A673 (cell line): ENCODE measurements around the gene EIF2D. TPM values are rescaled to one million over a fixed set of nuclear protein-coding genes. Genes with fewer than 3 reads are reported as not detected.

ENCODE experiments used
- BruUV-seq: library from RNA; stranded (reverse); fragments of 400-500 nt; replicated peaks from 2 replicates; lab custom pipeline; 2021; lab: Mats Ljungman, UMichigan
- CTCF ChIA-PET: fragments of 300-600 bp; sonication (Branson Sonifier 250); formaldehyde crosslinking; loops from one replicate; lab custom pipeline; 2022; ENCODE audit warnings: antibody characterized with exemption; lab: Charles Lee
- POLR2A ChIA-PET: fragments of 300-600 bp; sonication (Branson Sonifier 250); formaldehyde crosslinking; loops from one replicate; lab custom pipeline; 2022; ENCODE audit warnings: antibody characterized with exemption; ENCODE audit not compliant: low non-redundant PET; lab: Charles Lee
- DNase-seq: peaks from one replicate; pipeline ENCODE4 v3.0.0-alpha.2; 2015; ENCODE audit warnings: low spot score
- H3K27ac ChIP-seq: fragments of 200-600 bp; sonication (generic); 2 replicates; pipeline ENCODE4 v1.5.1; 2016; ENCODE audit warnings: mixed run types, low read depth, mild to moderate bottlenecking, mixed read lengths, antibody characterized with exemption, low read length; ENCODE audit not compliant: poor library complexity, severe bottlenecking
- H3K27me3 ChIP-seq: fragments of 200-600 bp; sonication (generic); replicated peaks from 2 replicates; pipeline ENCODE4 v1.6.1; 2017; ENCODE audit warnings: mixed run types, low read depth, mild to moderate bottlenecking, mixed read lengths, antibody characterized with exemption, low read length; ENCODE audit not compliant: insufficient read depth, poor library complexity
- H3K36me3 ChIP-seq: fragments of 200-600 bp; sonication (generic); 2 replicates; pipeline ENCODE4 v1.6.1; 2016; ENCODE audit warnings: mixed run types, mild to moderate bottlenecking, mixed read lengths, antibody characterized with exemption, low read length; ENCODE audit not compliant: insufficient read depth, poor library complexity, severe bottlenecking
- H3K4me1 ChIP-seq: fragments of 200-600 bp; sonication (generic); 2 replicates; pipeline ENCODE4 v1.6.1; 2017; ENCODE audit warnings: mixed run types, mild to moderate bottlenecking, mixed read lengths, antibody characterized with exemption, low read length; ENCODE audit not compliant: insufficient read depth, poor library complexity, severe bottlenecking
- H3K4me3 ChIP-seq: fragments of 200-600 bp; sonication (generic); 2 replicates; pipeline ENCODE4 v1.5.1; 2016; ENCODE audit warnings: low read depth, mixed run types, mild to moderate bottlenecking, mixed read lengths, low read length; ENCODE audit not compliant: poor library complexity, severe bottlenecking
- H3K9me3 ChIP-seq: fragments of 200-600 bp; sonication (generic); 2 replicates; pipeline ENCODE4 v1.6.1; 2016; ENCODE audit warnings: mixed run types, low read depth, mild to moderate bottlenecking, mixed read lengths, antibody characterized with exemption, low read length; ENCODE audit not compliant: poor library complexity, severe bottlenecking
- EZH2 ChIP-seq: fragments of 200-600 bp; sonication (generic); IDR thresholded peaks from 2 replicates; pipeline ENCODE4 v1.6.1; 2017; ENCODE audit warnings: borderline replicate concordance, low read depth, mild to moderate bottlenecking, mixed read lengths, antibody characterized with exemption, low read length; ENCODE audit not compliant: poor library complexity, severe bottlenecking
- intact Hi-C: fragments of 100-400 bp; cut with micrococcal nuclease; formaldehyde crosslinking; loops from one replicate; pipeline ENCODE4 v1.10.0; 2022; ENCODE audit not compliant: unreplicated experiment
- total RNA-seq: library from RNA; stranded (reverse); gene quantifications from 2 replicates; pipeline ENCODE4 v1.2.3, GENCODE V29; 2021
- TF ChIP-seq, protein P1 (sequence below): fragments of 300-800, 200-600 bp; sonication (generic); conservative IDR thresholded peaks from 2 replicates; pipeline ENCODE4 v1.5.1; 2017; ENCODE audit warnings: low read depth, mild to moderate bottlenecking, antibody characterized with exemption, low read length, moderate library complexity, mixed read lengths

The EIF2D gene
- total RNA-seq, 1 experiment from 2014 or later: 32.6 TPM

DNA sequence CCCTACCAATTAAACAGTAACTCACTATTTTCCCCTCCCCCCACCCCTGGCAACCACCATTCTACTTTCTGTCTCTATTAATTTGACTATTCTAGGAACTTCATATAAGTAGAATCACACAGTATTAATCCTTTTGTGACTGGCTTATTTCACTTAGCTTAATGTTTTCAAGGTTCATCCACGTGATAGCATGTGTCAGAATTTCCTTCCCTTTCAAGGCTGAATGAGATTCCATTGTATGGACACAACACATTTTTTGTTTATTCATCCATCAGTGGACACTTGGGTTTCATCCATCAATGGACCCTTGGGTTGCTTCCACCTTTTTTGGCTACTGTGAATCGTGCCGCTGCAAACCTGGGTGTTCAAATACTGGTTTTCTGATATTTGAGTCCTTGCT lies 41.7 kb downstream of the EIF2D start:
- POLR2A ChIA-PET: no interaction called here
- peaks cover 9% of the 10 kb centered on the region for H3K4me1 ChIP-seq
- no peak overlapping the region for H3K4me3 ChIP-seq
- TF ChIP-seq EZH2: no peak
- TF ChIP-seq, protein P1, sequence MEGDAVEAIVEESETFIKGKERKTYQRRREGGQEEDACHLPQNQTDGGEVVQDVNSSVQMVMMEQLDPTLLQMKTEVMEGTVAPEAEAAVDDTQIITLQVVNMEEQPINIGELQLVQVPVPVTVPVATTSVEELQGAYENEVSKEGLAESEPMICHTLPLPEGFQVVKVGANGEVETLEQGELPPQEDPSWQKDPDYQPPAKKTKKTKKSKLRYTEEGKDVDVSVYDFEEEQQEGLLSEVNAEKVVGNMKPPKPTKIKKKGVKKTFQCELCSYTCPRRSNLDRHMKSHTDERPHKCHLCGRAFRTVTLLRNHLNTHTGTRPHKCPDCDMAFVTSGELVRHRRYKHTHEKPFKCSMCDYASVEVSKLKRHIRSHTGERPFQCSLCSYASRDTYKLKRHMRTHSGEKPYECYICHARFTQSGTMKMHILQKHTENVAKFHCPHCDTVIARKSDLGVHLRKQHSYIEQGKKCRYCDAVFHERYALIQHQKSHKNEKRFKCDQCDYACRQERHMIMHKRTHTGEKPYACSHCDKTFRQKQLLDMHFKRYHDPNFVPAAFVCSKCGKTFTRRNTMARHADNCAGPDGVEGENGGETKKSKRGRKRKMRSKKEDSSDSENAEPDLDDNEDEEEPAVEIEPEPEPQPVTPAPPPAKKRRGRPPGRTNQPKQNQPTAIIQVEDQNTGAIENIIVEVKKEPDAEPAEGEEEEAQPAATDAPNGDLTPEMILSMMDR: no peak
- BruUV-seq: no TSS peak
- CTCF ChIA-PET: no interaction called here
- no peak overlapping the region for H3K27ac ChIP-seq
- no peaks in the 10 kb centered on the region for H3K36me3 ChIP-seq
- no peaks in the 10 kb centered on the region for H3K9me3 ChIP-seq
- DNase-seq: no peak
- intact Hi-C loops: no loop called here
- no peaks in the 10 kb centered on the region for H3K27me3 ChIP-seq

GRCh38 chr1:206569556-206569955 lies 42.7 kb downstream of the EIF2D start:
- ChIA-PET CTCF (no interaction called here), POLR2A (no interaction called here)
- no peaks in the 10 kb centered on the region for H3K9me3 ChIP-seq
- no peak for DNase-seq
- intact Hi-C loops: no loop called here
- no peaks in the 10 kb centered on the region for H3K27me3 ChIP-seq
- no peak overlapping the region for H3K27ac ChIP-seq
- H3K36me3 ChIP-seq: no peaks in the 10 kb centered on the region
- no TSS peak for BruUV-seq
- H3K4me1 ChIP-seq: no peaks in the 10 kb centered on the region
- TF ChIP-seq EZH2: no peak
- H3K4me3 ChIP-seq: no peak overlapping the region

DNA sequence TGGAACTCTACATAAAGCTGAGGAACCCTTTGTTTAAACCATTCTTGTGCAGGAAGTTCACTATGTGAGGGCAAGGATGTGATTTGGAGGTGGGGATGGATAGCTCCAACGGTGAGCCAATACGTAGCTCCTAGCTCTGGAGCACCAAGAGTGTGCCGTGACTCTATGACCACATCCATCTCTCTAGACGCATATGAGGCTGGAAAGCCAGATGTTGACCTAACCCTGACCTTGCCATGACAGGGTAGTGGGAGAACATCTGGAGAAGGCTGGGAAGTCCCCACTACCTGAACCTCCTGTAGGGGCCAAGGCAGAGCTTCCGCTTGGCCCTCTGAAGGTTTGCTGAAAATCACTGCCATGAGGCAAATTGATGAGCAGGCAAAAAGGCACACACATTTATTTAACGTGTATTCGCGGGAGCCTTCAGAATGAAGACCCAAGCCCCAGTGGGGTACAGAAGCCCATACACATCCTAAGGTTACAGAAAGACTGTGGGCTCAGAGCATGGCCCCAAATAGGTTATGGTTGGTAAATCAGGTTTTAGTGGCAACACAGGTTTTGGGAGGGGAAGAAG lies 43.4 kb downstream of the EIF2D start:
- H3K4me3 ChIP-seq: no peak overlapping the region
- H3K27me3 ChIP-seq: no peaks in the 10 kb centered on the region
- no peak overlapping the region for H3K27ac ChIP-seq
- no TSS peak for BruUV-seq
- CTCF ChIA-PET: no interaction called here
- intact Hi-C loops: no loop called here
- DNase-seq: no peak
- POLR2A ChIA-PET: no interaction called here
- no peaks in the 10 kb centered on the region for H3K36me3 ChIP-seq
- H3K4me1 ChIP-seq: no peaks in the 10 kb centered on the region
- no peak for TF ChIP-seq EZH2
- TF ChIP-seq, protein P1: no peak
- no peaks in the 10 kb centered on the region for H3K9me3 ChIP-seq

- no peaks in the 10 kb centered on the region for H3K9me3 ChIP-seq
- H3K27ac ChIP-seq: no peak overlapping the region
- no peaks in the 10 kb centered on the region for H3K4me1 ChIP-seq
- ChIA-PET POLR2A (no interaction called here), CTCF (no interaction called here)
- no peaks in the 10 kb centered on the region for H3K27me3 ChIP-seq
- no TSS peak for BruUV-seq
- no peak overlapping the region for H3K4me3 ChIP-seq
- DNase-seq: no peak
- TF ChIP-seq EZH2: no peak
- TF ChIP-seq, protein P1: no peak
- intact Hi-C loops: no loop called here
- no peaks in the 10 kb centered on the region for H3K36me3 ChIP-seq
Measured at GRCh38 chr1:206568256-206568655, 44.0 kb downstream of the EIF2D start.
